NT2/D1 (cell line): Measurements from ENCODE around the gene SLC6A12.

Experiments
- SUZ12 ChIP-seq: IDR thresholded peaks from 2 replicates; pipeline ENCODE4 v1.6.1; 2011; ENCODE audit not compliant: insufficient read length, insufficient read depth; ENCODE audit errors: extremely low read depth
- YY1 ChIP-seq: IDR thresholded peaks from 2 replicates; pipeline ENCODE4 v1.6.1; 2011; ENCODE audit not compliant: insufficient read length, insufficient read depth
- ZNF274 ChIP-seq: IDR thresholded peaks from 2 replicates; pipeline ENCODE4 v1.6.1; 2011; ENCODE audit warnings: mild to moderate bottlenecking, low read depth, low read length

DNA sequence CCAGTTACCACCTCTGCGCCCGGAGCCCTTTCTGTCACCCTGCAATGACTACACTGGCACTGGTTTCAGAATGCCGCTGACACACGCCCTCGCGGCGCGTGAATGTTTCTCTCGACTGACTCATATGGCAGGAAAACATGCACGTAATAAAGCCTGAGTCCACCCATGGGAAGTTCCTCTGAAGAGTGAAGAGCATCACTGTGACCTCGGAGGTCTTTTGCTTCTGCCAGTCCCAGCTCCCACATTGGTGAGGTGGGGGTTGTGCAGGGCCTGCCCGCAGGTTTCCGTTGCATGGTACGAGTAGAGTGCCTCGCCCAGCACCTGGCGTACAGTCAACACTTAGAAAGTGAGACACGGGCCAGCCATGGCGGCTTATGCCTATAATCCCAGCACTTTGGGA is 11.1 kb upstream of the SLC6A12 start:
- TF ChIP-seq YY1 (no peak), ZNF274 (no peak), SUZ12 (no peak)
